HEK293T (cell line): Measurements from ENCODE around the gene LTBR.

Source experiments
- ARNT ChIP-seq: fragments of 450-650 bp; IDR thresholded peaks from 2 replicates; pipeline ENCODE4 v1.6.1; 2017; ENCODE audit warnings: mild to moderate bottlenecking
- FOXM1 ChIP-seq: fragments of 450-650 bp; IDR thresholded peaks from 2 replicates; pipeline ENCODE4 v1.6.1; 2017; ENCODE audit warnings: mild to moderate bottlenecking, borderline replicate concordance
- SP1 ChIP-seq: fragments of 450-650 bp; IDR thresholded peaks from 2 replicates; pipeline ENCODE4 v1.6.1; 2017
- ZNF384 ChIP-seq: fragments of 450-650 bp; IDR thresholded peaks from 2 replicates; pipeline ENCODE4 v1.6.1; 2016

GRCh38 chr12:6336079-6336888, 47.7 kb upstream of the LTBR start:
- TF ChIP-seq FOXM1: no peak
- no peak for TF ChIP-seq ZNF384
- no peak for TF ChIP-seq ARNT
- TF ChIP-seq SP1: no peak
